ENCODE results near the gene ACOX3. TPM values are rescaled to one million over a fixed set of nuclear protein-coding genes. Genes with fewer than 3 reads are reported as not detected.
A peak's percentile ranks its signal among the peaks of the same experiment; 100 is the strongest.
"Not testable (repeated sequence)": the region's sequence is repeated elsewhere in the genome, so short reads cannot be mapped to it uniquely, and the experiment has no call there.

ACOX3 gene
- total RNA-seq, 1 experiment from 2014 or later: 21.9 TPM

GRCh38 chr4:8406887-8407286, 33.6 kb downstream of the ACOX3 start:
- DNase-seq (ENCODE audit: low spot score): not testable (repeated sequence)

- no peak for DNase-seq (ENCODE audit: low spot score)
Observed at GRCh38 chr4:8405516-8405875, 35.0 kb downstream of the ACOX3 start.

GRCh38 chr4:8404791-8405515, 35.6 kb downstream of the ACOX3 start:
- DNase-seq (ENCODE audit: low spot score): no peak

GRCh38 chr4:8403976-8404375, 36.5 kb downstream of the ACOX3 start:
- no peak for DNase-seq (ENCODE audit: low spot score)

- DNase-seq (ENCODE audit: low spot score): peak; percentile 77
Observed at GRCh38 chr4:8403173-8403753, 37.3 kb downstream of the ACOX3 start.

GRCh38 chr4:8402640-8403039, 37.9 kb downstream of the ACOX3 start:
- DNase-seq (ENCODE audit: low spot score): no peak

GRCh38 chr4:8402181-8402597, 38.3 kb downstream of the ACOX3 start:
- DNase-seq (ENCODE audit: low spot score): no peak

- DNase-seq (ENCODE audit: low spot score): no peak
Observed at GRCh38 chr4:8401665-8402064, 38.9 kb downstream of the ACOX3 start.

GRCh38 chr4:8400632-8401325, 39.7 kb downstream of the ACOX3 start:
- no peak for DNase-seq (ENCODE audit: low spot score)

- DNase-seq (ENCODE audit: low spot score): no peak
Observed at GRCh38 chr4:8399298-8399697, 41.2 kb downstream of the ACOX3 start.

GRCh38 chr4:8398347-8398746, 42.2 kb downstream of the ACOX3 start:
- no peak for DNase-seq (ENCODE audit: low spot score)

GRCh38 chr4:8396762-8397406, 43.6 kb downstream of the ACOX3 start:
- DNase-seq (ENCODE audit: low spot score): no peak

- DNase-seq (ENCODE audit: low spot score): no peak
Observed at GRCh38 chr4:8395504-8396296, 44.8 kb downstream of the ACOX3 start.

GRCh38 chr4:8394806-8395205, 45.7 kb downstream of the ACOX3 start:
- DNase-seq (ENCODE audit: low spot score): no peak

GRCh38 chr4:8394061-8394519, 46.4 kb downstream of the ACOX3 start:
- no peak for DNase-seq (ENCODE audit: low spot score)

- peak; percentile 96 for DNase-seq (ENCODE audit: low spot score)
Observed at GRCh38 chr4:8393593-8394038, 46.9 kb downstream of the ACOX3 start.

- no peak for DNase-seq (ENCODE audit: low spot score)
Observed at GRCh38 chr4:8392591-8393190, 47.8 kb downstream of the ACOX3 start.

- peak; percentile 67 for DNase-seq (ENCODE audit: low spot score)
Observed at GRCh38 chr4:8391972-8392371, 48.6 kb downstream of the ACOX3 start.

GRCh38 chr4:8391071-8391470, 49.5 kb downstream of the ACOX3 start:
- DNase-seq (ENCODE audit: low spot score): no peak

GRCh38 chr4:8390577-8390976, 49.9 kb downstream of the ACOX3 start:
- no peak for DNase-seq (ENCODE audit: low spot score)

- DNase-seq (ENCODE audit: low spot score): no peak
Observed at GRCh38 chr4:8388528-8388870, 52.0 kb downstream of the ACOX3 start.

Data from A172 (cell line).